RPMI7951 (cell line): Measurements from ENCODE around the gene PRKCB. TPM values are rescaled to one million over a fixed set of nuclear protein-coding genes. Genes with fewer than 3 reads are reported as not detected.
A peak's percentile ranks its signal among the peaks of the same experiment; 100 is the strongest.
"Not testable (repeated sequence)": the region's sequence is repeated elsewhere in the genome, so short reads cannot be mapped to it uniquely, and the experiment has no call there.

Source experiments
- DNase-seq: peaks from one replicate; pipeline ENCODE4 v3.0.0-alpha.2; 2012; ENCODE audit warnings: low read depth
- total RNA-seq: library from RNA; depleted of rRNA; stranded (reverse); fragments of >200 nt; shearing (Covaris generic); gene quantifications from 2 replicates; pipeline ENCODE4 v1.2.3, GENCODE V29; 2014; rRNA removed

The PRKCB gene
- total RNA-seq, 1 experiment from 2014 or later: not detected

DNA sequence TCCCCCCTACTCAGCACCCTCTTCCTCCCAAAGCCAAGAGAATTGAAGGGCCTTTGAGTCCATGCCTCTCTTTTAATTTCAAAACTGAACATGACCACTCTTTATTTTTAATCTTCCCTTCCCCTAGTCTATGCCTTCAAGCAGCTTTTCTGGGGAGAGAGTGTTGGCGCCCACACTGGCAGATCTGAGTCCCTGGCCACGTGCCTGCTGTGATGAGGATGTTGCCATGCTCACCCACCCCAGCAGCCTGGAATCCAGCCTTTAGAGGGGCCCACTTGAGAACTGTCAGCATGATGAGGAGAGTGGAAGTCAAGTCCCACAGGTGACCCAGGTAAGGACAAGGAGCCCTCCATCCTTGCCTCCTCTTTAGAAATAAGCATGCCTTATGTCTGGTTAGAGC is 400.0 kb downstream of the PRKCB start:
- DNase-seq: no peak

DNA sequence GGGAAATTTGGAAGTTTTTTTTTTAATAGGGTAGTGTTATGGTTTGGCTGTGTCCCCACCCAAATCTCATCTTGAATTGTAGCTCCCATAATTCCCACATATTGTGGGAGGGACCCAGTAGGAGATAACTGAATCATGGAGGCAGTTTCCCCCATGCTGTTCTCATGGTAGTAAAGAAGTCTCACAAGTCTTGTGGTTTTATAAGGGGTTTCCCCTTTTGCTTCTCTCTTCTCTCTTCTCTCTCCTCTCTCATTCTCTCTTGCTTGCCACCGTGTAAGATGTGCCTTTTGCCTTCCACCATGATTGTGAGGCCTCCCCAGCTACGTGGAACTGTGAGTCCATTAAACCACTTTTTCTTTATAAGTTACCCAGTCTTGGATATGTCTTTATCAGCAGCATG is 403.1 kb downstream of the PRKCB start:
- not testable (repeated sequence) for DNase-seq

DNA sequence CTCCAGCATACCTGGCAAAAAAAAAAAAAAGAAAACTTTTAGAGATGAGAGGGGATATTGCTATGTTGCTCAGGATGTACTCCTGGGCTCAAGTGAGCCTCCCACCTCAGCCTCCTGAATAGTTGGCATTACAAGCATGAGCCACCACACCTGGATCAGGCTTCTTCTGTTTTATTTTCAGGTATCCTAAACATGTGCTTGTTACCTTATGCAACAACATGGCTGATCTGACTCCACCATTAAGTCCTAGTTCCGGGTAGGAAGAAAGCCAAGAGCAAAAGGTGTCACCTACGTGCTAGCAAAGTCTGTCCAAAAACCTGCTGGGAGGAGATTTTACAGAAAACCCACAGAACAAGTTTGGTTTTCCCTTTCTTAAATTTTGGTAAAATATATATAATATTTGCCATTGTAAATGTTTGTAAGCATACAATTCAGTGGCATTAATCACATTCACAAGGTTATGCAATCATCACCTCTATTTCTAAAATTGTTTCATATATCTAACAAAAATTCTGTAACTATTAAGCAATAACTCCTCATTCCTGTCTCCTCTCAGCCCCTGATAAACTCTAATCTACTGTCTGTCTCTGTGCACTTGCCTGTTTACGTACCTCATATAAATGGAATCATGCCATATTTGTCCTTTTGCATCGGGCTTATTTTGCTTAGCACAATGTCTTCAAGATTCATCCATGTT is 411.3 kb downstream of the PRKCB start:
- DNase-seq: no peak

DNA sequence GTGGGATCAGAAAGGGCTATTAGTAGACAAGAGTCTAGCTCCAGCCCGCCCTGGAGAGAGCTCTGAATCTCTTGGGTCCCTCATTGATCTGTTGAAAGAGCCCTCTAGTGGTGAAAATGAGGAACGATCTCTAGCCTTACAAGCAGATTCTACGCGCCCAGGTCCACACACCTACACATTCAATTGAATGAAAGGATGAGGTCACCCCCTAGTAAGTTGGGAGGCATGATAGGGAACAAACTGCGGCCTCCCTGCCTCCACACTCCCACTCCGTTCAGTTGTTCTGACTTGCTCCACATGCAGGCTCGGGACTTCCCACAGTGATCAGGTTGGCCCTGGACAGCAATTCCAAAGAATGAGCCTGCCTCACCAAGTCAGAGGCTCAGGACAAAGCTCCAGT is 417.4 kb downstream of the PRKCB start:
- DNase-seq: peak; percentile 38

DNA sequence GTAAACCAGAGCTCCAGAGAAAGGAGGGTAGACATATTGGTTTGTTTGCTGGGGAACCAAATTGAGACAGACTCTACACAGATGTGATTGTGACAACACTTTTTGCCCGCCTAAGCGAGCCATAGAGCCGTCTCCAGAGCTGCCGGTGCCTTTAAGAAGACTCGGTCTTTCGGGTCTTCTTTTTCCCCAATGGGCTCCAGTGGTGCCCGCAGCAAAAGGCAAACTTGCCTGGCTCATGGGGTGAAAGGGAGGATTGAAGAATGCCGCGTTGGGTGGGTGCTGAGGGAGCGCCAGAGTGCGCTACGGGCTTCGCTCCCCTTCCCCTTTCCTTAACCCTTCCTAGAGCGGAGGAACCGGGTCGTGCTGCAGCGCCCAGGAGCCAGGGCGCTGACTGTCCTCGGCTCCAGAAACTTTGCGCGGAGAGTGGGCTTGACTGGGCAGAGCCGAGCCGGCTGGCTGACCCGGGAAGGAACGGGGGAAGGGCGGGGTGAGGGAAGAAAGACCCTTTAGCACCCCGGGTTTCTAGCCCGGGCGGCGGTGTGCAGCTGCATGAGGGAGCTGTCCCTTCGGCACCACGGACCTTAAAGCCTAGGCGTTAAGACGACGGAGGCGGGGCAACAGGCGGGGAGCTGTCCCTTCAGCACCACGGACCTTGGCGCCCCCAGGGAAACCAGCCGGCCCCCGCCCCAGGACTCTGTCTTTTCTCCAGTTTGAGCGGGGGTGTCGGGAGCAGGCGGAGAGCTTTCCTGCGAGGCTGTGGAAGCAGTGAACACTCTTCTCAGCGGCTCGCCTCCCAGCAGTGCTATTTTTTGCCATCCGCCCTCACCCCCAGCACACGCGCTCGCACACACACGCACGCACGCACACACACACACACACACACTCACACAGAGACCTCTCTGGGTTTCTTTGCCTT is 419.9 kb downstream of the PRKCB start, which contains the start of gene CACNG3:
TSS of gene CACNG3 (plus strand) at position 880 of the 916 bp plus-strand sequence. CDS start 420 bp downstream, outside the sequence.
- peak; percentile 49 for DNase-seq

DNA sequence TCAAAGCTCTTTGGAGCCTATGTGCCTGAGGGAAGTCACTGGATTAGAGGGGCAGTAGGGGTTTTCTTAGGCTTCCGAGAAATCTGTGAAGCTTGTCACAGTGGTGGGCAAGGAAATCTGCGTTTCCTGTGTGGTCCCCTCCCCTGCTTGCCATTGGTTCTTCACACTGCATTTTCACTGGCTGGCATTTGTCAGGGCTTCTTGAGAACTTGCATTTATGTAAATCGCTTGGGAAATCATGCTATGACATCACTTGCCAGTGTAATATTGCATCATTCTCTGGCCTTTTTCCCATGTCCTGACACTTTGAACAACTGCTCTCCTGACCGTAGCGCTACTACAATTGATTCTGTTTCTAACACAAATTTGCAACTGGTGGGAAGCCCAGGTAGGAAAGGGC is 422.2 kb downstream of the PRKCB start:
- no peak for DNase-seq

DNA sequence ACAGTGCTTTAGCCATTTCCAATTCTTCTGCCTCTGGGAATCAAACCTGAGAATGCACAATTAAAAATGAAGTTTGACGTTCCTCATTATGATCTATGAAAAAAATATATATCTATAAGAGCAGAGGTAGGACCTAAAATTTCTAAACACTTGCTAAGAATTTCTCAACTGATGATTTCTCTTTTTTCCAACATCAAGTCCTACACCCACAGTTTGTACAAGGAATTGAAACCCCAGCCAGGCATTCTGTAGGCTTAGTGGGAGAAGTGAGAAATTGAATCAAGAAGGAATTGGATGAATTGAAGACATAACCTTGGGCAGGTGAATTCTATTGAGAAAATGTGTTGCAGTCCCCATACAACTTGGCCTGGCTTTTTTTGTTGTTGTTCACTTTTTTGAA is 423.0 kb downstream of the PRKCB start:
- no peak for DNase-seq

DNA sequence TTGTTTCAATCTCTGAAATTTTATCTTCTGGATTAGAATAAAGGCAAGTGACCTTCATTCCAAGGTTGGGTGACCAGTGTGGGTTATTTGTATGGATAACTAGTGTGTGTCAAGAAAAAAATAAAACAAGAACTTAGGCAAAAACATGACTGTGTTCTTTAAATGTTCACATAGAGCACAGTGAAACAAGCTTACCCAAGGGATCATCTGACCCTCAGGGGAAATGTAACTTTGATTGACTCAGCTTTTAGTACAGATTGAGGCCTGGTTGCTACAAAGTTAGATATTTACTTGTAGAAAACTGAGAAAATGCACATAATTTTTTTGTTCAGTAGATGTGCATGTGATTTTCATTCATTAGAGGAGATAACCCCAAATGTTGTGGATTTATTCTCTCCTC is 427.0 kb downstream of the PRKCB start:
- no peak for DNase-seq

Other genes starting within 250 kb of the PRKCB start
- gene NDUFAB1, start 239.7 kb upstream of the PRKCB start, total RNA-seq: 156 and 176 TPM in 2 replicates
- gene PALB2, start 194.7 kb upstream of the PRKCB start, total RNA-seq: 9.1 and 11.4 TPM in 2 replicates
- 36.5 and 43.2 TPM in 2 replicates for gene DCTN5, start 194.5 kb upstream of the PRKCB start, total RNA-seq
- 83.6 and 86.3 TPM in 2 replicates for gene PLK1, start 157.1 kb upstream of the PRKCB start, total RNA-seq
- not detected in 2 replicates for gene ERN2, start 122.8 kb upstream of the PRKCB start, total RNA-seq
- not detected in 2 replicates for gene CHP2, start 81.0 kb upstream of the PRKCB start, total RNA-seq